GM18907 (cell line): ENCODE results near the gene CCDC18.
"Not testable (repeated sequence)": the region's sequence is repeated elsewhere in the genome, so short reads cannot be mapped to it uniquely, and the experiment has no call there.

Source experiments
- ATAC-seq: cut with Tn5 transposase; IDR thresholded peaks from one replicate; pipeline ENCODE4 v1.9.1; 2021; ENCODE audit warnings: mild to moderate bottlenecking, moderate library complexity; ENCODE audit not compliant: unreplicated experiment

CCDC18 gene

DNA sequence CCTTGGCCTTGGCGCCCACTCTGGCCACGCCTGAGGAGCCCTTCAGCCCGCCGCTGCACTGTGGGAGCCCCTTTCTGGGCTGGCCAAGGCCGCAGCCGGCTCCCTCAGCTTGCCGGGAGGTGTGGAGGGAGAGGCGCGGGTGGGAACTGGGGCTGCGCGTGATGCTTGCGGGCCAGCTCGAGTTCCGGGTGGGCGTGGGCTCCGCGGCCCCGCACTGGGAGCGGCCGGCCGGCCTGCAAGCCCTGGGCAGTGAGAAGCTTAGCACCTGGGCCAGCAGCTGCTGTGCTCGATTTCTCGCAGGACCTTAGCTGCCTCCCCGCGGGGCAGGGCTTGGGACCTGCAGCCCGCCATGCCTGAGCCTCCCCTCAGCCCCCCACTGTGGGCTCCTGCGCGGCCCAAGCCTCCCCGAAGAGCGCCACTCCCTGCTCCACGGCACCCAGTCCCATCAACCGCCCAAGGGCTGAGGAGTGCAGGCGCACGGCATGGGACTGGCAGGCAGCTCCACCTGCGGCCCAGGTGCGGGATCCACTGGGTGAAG, 10.3 kb upstream of the CCDC18 start:
- not testable (repeated sequence) for ATAC-seq

GRCh38 chr1:93171549-93172034, 8.9 kb upstream of the CCDC18 start:
- ATAC-seq, result no peak

DNA sequence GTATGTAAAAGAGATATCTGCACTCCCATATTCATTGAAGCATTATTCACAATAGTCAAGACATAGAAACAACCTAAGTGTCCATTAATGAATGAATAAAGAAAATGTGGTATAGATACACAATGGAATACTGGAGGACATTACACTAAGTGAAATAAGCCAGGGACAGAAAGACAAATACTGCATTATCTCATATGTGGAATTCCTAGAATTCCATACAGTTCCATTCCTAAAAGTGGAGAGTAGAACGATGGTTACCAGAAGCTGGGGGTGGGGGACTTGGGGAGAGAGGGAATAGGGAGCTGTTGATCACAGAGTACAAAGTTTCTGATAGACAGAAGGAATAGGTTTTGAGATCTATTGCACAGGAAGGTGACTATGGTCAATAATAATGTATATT, 7.7 kb upstream of the CCDC18 start:
- no peak for ATAC-seq

- ATAC-seq, result not testable (repeated sequence)
Observed at GRCh38 chr1:93174638-93175037, 5.9 kb upstream of the CCDC18 start.

DNA sequence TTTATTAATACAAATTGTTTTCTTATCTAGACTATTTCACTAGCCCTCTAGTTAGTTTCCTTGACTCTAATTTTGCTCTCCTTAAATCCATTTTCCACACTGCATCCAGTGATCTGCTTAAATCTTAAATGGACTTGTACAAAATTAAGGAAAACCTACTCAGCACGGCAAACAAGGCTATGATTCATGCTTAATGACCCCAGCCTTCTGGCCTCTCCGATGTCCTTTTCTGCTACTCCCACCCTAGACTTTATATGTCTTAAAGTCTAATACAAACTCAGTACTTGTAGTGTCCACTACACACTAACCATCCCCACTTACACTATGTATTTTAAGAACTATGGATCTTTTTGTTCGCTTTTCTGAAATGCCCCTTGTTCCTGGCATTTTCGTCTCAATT, 2.5 kb upstream of the CCDC18 start:
- no peak for ATAC-seq

DNA sequence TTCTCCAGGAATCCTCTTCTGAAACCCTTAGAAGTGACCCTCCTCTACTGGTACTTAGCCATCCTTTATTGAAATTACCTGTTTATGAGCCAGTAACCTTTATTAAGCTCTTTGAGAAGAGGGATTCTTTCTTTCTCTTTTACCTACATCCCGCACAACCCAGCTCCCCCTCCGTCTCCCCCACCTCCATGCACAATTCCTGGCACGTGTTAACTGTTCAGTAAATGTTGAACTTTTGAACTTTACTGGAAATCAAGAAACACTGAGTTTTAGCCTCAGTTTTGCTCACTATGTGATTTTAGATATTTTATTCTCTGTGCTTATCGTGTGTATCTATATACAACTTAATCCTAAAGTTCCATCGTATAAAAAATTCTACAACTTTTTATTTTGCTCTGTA, 2.1 kb upstream of the CCDC18 start:
- ATAC-seq, result no peak

GRCh38 chr1:93179886-93180722, 420 bp upstream of the CCDC18 start, which contains the start of gene TMED5:
TSS of gene TMED5 (minus strand) at chr1:93180413. CDS start at chr1:93180242, 171 bp downstream.
- ATAC-seq, result peak; percentile 91

DNA sequence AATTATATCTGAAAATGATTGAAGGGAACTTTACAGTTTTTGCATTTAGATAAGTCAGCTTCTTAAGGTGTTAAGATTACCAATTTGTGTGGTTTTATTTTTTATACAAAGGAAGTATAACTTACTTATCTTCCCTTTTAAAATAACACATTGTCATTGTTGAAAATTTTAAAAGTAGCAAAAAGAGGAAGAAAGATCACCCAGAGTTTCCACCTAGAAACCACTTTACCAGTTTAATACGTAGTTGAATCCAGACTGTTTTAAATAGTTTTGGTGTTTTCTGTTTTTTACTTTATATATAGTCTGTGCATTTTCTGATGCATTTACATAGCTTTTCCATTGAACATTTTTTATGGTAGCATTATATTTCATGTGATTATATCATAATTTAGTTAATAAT, 6.1 kb downstream of the CCDC18 start:
- ATAC-seq, result no peak

- ATAC-seq, result no peak
Observed at GRCh38 chr1:93190432-93190831, 9.9 kb downstream of the CCDC18 start.

DNA sequence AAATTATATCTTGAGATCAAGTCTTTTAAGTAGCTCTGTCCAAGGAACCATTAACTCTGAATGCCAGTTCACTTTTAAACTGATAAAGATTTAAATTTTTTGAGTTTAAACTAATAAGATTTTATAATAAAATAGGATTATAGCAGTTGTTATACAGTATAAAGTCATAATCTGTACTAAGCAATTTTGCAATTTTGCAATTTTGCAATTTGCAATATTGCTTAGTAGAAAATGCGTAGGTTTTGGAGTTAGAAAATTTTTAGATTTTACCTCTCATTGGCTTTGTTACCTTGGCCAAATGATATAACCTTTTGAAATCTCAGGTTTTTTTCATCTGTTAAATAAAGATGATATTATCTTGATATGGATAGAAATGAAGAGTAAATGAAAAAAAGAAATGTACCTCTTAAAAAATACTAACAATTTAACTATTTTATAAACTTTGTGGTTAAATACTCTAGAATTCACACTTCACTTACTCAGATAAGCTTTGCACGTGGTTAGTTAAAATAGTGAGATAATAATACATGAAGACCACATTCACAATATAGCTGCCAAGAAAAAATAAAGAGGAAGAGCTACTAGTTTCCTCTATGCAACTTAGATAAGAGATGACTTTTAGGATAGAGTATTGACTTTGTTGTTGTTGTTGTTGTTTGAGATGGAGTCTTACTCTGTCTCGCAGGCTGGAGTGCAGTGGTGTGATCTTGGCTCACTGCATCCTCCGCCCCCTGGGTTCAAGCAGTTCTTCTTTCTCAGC, 13.9 kb downstream of the CCDC18 start:
- no peak for ATAC-seq

GRCh38 chr1:93196591-93196990, 16.1 kb downstream of the CCDC18 start:
- no peak for ATAC-seq

DNA sequence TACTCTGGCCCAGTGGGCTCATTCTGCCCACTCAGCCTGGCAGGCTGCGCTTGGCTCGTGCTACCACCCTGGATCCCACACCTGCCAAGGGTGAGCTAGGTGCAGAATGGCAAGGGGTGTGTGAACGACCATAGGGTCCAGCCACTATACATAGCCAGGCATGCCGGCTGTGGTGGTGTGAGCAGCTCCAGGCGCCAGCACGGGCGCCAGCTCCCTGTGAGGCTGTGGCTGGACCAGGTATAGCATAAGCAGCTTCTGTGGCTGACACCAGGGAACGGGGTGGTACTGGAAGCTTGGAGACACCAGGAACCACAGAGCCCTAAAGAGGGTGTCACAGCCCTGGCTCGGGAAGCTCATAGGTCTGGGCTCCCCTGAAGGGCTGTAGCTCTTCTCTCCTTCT, 18.6 kb downstream of the CCDC18 start:
- no peak for ATAC-seq

DNA sequence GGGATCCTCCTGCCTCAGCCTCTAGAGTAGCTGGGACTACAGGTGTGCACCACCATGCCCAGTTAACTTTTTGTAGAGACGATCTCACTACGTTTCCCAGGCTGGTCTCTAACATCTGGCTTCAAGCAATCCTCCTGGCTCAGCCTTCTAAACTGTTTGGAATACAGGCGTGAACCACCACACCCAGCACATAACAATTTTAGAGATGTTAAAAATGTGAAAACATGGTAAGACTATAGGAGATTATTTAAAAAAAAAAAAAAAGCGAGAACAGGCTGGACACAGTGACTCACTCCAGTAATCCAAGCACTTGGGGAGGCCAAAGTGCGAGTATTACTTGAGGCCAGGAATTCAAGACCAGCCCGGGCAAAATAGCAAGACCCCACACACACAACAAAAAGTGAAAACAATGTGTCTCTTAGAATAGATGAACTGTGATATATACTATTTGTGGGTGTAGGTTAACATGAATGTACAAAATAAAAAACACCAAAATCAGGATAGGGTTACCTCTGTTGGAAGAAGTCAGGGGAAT, 19.6 kb downstream of the CCDC18 start:
- no peak for ATAC-seq

DNA sequence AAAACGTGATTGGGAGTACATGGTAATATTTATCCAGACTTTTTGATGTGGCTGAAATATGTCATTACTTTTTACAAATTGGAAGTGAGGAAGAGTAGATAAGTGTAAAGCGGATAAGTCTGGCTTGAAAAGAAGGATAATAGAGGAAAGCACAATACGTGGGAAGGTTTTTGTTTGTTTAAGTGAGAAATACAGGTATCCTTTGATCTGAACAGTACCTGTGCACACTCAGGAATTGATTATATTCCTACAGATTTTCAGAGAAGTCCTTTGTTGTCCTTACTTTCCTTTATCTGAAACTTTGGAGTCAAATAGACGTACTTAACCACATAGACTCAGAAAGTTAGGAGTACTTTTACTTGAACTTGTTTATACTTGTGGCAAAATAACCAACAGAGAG, 20.2 kb downstream of the CCDC18 start:
- no peak for ATAC-seq

DNA sequence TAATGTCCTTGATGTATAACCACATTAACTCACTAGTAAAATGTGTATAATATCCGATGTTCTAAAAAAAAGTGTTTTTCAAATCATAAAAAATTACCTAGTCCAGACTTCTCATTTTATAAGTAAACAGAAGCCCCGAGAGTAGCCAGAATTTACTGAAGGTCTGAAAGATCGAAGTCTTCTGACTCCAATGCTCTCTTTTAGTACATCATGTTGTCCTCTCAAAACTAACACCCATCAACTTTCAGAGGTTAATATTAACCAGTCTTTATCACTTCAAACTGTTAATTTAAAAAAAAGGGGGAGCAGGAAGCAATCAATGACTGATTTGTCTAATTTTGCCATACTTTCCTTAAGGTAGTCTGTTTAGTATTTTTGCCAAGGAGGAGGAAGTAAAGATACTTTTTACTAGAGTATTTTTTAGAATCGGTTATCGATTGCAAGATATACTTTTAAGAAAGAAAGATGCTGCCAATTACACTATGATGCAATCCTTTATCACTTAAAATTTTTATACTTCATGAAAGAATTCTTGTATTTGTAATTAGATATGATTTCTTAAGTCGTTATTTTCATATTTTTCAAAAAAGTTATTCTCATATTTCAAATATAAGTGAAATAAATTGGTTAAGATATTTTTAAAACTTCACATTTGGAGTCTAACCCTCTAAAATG, 25.5 kb downstream of the CCDC18 start:
- no peak for ATAC-seq

DNA sequence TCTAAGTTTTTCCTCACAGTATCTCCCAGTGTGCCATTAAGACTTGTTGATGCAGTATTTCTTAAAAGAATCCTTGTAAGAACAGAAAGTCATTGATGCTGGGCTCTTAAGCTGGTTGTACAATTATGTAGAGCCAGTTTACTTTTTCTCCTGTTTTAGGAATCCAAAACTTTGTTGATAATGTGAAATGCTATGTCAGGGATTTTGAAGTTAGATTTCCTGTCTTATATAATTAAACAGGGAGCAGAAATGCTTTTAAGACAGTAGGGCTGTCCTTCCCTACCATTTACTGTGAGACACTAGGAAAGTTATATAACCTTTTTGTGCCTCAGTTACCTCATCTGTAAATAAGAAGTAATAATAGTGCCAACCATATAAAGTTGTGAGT, 26.0 kb downstream of the CCDC18 start:
- no peak for ATAC-seq

DNA sequence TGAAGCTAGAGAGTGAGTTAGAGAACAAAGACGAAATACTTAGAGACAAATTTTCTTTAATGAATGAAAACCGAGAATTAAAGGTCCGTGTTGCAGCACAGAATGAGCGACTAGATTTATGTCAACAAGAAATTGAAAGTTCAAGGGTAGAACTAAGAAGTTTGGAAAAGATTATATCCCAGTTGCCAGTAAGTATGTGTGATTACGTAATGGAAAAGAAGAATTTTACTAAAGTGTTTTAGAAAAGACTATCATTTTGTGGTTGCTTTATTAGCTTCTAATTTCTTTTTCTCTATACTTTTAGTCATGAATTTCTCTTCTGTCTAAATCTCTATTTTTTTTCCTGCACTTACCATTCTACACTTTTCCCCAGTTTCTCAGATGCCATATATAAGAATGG, 26.7 kb downstream of the CCDC18 start:
- ATAC-seq, result no peak

DNA sequence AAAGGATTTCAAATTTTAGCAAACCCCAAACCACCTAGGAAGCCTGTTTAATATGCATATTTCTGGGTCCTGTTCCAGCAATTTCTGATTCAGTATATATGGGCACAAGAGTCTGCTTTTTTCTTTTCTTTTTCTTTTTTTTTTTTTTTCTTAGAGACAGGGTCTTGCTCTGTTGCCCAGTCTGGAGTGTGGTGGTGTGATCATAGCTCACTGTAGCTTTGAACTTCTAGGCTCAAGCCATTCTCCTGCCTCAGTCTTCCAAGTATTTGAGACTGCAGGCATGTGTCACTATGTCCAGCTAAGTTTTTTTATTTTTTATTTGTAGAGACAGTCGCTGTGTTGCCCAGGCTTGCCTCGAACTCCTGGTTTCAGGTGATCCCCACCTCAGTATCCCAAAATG, 34.8 kb downstream of the CCDC18 start:
- ATAC-seq, result no peak

DNA sequence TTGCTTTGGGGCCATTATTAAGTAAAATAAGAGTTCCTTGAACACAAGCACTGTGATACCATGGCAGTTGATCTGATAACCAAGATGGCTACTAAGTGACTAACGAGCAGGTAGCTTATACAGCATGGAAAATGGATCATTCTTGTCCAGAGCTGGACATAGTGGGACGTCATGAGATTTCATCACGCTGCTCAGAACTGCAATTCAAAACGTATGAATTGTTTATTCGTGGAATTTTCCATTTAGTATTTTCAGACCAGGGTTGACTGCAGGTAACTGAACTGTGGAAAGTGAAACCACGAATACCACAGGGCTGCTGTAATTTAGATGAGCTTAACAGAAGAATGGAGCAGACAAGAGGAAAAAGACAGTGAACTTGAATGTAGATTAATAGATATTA, 38.9 kb downstream of the CCDC18 start:
- no peak for ATAC-seq

DNA sequence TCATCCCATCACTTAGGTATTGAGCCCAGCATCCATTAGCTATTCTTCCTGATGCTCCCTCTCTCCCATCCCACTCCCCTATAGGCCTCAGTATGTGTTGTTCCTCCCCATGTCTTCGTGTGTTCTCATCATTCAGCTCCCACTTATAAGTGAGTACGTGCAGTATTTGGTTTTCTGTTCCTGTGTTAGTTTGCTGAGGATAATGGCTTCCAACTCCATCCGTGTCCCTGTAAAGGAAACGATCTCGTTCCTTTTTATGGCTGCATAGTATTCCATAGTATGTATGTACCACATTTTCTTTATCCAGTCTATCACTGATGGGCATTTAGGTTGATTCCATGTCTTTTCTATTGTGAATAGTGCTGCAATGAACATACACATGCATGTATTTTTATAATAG, 40.2 kb downstream of the CCDC18 start:
- ATAC-seq, result not testable (repeated sequence)

GRCh38 chr1:93221913-93222312, 41.4 kb downstream of the CCDC18 start:
- ATAC-seq, result no peak
